NCI-H526 treated with DMSO at 0.1 percent for 48 hours (cell line): ENCODE measurements around the gene TENM3.

ENCODE experiments used
- DNase-seq: peaks from one replicate; lab custom pipeline; 2025; lab: John Stamatoyannopoulos, UW

The TENM3 gene

DNA sequence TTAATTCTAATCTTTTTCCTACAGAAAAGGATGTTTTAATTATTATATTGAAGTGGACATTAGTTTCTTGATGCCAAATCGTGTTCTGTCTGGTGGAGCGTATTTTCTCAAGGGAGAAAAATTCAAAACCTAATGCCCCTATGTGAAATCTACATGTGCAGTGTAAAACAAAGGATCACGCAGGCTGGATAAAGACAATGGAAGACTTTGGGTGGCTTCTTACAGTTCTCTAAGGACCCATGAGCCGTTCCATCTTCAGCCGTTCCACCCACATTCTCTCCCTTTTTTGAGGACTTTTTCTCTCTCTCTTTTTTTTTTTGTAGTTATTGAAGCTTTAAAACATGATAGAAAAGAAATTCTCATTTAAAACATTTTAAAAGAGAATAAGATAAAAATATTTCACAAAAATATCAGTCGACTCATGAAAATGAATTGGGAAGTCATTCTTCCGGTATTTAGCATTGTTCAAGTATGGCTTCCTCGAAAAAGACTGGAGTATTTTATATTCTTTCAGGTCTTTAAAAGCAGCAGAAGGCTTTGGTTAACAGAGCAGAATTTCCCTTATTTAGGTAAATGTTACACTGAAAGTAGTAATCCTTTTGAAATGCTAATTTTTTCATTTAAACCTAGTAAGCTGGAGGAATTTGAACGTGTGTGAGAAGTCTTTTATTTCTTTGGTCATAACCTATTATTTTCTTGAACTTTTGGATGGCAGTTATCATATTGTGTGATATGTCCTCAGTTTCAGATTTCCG, 11.0 kb downstream of the TENM3 start:
- no peak for DNase-seq

DNA sequence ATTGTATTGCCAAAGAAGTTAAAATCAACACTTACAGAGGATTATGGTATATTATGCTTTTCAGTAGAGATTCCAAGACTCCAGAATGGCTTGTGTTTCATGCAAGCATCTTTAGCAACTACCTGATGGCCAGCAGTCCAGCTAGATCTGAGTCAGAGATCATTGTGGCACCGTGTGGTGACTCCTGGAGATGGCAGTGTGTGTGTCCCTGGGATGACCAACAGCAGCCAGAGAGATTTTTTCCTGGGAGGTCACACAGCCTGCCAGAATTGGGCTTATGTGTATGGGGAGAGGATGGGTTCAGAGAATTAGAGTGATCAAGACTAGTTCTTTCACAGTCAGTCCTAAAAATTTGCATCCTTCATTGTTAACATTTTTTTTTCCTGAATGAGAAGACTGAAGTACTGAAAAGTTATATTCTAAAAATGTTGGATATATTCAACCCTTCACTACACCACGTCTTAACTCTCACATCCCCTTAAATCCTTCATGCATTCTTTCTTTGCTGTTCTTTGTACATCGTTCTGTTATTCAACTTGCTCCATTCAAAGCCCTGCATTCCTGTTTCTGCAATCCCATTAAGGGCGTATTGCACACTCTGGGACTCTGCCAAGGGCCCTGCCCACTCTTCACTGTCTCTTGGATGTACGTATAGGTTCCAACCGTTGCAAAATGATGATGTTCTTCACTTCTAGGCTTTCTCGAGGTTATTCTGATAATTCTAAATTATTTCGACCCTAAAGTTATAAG, 12.4 kb downstream of the TENM3 start:
- no peak for DNase-seq

DNA sequence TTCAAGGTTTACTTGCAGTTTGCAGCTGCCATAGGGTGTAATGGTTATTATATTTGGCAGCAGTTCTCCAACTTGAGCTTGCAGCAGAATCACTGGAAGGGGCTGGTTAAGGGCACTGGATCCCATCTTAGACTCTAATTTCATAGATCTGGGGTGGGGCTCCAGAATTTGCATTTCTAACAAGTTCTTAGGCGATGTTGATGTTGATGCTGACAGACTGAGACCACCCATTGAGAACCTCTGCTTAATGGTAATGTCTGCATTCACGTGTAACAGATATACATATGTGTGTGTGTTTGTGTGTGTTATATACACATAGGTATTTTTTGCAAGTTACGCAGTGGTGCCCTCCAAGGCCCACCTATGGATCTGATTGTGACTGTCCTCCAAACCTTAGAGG, 13.8 kb downstream of the TENM3 start:
- DNase-seq: no peak

DNA sequence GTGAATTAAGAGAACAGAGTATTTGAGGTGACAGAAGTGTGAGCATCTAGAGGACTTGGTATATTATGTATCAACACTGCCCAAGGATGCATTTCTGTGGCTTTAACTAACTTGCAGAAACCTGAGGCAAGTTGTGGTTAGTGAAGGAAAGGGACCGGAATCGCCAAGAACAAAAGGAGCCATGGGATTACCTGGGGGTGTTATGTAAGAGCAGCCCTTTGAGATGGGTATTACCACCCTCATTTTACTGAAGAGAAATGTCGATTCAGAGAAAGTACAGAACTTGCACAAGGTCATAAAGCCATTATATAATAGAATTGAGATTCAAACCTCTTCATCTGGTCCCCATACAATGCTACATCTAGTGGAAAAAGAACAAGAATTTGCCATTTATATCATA, 14.3 kb downstream of the TENM3 start:
- DNase-seq: no peak

DNA sequence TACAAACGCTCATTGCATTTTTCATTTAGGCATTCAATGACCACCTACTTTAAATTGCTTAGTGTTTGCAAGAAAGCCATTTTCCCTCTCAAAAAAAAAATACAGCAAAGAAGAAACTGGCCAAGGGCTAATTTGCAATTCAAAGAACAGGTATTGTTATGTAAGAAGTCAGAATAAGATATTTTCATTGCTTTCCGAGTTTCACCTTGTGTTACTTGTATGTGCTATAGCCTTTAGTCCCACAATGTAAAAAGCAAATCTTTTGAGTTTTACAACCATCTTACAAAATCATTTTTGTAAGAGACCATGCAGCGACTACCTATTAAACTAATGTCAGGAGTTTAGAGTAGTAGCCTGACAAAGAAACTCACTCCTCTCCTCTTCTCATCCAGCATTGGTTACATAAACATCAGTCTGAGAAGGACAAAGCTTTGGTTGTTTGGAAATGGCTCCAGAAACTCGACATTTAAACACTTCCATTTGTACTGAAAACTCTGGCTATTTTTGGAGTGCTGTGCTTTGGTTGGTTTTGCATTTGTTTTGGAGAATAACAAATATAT, 15.3 kb downstream of the TENM3 start:
- no peak for DNase-seq

DNA sequence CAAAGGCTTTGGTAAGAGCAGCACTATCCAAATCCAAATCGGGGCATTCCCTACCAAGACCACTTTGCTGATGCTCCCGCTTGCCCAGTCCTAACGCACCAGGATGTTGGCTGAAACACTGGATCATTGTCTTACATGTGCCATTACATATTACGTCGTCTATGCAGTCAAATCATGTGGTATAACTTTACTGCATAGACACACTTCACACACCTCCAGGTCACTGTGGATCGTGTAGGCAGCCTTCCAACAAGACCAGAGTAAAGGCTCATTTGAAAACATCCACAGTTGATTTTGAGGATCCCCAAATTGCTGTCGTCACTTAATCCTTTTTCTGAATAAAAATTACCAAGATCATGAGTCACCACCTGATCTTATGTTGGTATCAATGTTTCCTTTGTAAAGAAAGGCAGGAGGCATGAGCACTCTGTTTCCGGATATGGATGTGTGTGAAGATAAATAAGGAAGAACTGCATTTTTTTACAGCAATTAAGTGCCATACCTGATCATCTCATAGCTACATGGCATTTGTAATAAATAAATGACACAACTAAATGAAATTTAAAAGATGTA, 18.5 kb downstream of the TENM3 start:
- DNase-seq: no peak

DNA sequence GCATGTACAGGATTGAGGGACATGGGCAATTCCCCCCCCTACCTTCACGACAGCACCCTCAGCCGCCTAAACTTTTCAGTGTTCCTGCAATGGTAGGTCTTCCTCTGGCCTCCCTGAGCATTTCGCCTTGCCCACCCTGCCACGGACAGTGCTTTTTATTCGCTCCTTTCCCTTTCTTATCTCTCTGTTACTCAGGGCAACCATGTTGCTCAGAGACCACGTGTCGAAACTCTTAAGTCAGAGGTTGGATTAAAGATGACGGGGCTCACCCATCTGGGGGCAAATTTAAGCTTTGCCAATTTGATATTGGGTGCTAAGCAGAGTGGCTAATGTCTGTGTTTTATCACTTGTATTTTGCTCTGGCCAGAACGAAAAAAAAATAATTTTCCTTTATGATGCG, 20.4 kb downstream of the TENM3 start:
- no peak for DNase-seq

DNA sequence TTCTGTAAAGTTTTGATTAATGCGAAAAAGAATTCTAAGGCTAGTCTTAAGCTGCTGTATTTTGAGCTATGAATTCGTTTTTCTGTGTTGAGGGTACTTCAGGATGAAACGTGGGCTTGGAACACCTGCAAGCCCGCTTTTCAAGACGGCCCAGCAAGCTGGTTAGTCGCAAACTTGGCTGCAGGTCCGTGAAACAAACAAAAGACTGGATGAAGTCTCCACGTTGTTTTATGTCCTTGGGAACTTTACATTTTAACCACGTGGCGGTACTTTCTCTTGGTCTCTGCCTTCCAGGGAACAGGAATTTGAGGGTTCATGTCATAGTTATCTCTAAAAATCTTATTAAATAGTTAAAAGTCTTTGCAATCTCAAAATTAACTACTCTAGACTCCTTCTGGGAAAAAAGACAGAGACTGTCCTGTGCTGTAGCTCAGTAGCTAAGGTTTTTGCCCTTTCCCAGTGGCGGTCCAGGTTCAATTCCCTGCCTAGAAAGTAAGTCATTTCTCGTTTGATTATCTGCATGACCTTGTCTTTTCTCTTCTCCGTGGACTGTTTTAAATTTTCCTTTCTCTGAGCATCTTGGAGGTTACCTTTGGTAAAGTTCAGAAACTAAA, 21.0 kb downstream of the TENM3 start:
- no peak for DNase-seq

DNA sequence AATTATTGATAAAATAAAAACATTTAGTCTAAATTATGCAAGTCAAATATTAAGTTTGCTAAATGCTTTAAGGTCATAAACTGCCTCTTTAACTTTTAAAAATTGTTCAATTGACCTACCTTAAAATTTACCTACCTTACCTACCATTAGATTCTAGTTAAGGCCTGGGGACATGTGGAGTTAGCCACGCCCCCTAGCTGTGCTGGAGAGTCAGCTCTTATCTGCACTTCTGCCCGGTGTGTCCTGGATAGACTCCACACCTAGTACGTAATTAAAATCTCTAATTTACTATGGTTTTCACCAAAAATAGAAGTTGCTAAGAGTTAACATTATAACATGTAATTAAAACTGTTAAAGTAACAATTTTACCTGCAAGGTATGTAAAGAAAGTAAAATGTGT, 22.7 kb downstream of the TENM3 start:
- no peak for DNase-seq

DNA sequence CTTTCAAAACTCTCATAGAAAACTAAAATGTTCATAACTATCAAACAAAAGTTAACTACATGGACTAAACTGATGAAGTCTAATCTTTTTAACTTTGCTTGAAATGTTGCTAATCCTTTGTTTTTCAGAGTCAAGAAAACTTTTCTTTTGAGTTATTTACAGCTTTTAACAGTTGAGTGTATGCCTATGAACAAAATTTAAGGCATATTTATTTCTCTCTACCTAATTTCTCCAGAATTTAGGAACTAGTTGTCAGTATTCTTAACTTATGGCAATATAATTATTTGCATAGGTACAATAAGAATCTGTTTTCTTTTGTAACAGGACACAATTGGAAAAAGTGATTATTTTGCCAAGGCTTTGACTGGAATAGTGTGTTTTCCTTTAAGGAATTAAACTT, 23.8 kb downstream of the TENM3 start:
- DNase-seq: no peak

DNA sequence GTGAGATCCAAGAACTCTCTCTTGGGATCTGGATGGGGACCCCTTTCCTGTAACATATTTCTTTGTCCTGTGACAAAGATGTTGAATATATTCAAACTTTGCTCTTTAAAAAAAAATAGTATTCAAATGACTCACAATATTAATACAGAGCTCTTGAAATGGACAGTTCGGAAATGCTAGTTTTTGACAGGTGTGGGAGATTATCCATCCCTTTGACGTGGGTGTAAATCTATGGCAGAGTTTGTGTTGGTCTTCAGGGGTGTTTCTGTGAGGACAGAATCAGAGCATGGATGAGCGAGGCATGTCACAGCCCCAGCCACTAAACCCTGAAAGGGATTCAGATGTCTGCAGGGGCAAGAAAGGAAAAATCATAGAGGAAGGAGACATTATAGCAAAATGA, 25.8 kb downstream of the TENM3 start:
- no peak for DNase-seq

DNA sequence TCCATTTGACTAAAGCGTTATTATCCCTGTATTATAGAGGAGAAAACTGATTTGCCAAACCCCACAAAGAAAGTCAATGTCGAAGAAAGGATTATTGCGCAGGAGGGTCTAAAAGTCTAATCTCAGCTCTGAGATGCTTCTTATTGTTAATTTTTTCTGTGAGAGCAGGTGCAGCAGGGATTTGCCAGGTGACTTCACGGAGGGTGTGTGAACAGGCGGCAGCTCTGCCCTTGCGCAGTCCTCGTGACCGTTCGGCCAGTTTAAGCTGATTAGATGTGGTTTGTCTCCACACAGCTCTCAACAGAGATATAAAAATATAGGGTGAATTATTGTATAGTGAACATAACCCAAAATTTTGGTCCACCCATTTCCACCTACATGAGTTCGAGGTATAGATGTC, 28.5 kb downstream of the TENM3 start:
- DNase-seq: no peak

DNA sequence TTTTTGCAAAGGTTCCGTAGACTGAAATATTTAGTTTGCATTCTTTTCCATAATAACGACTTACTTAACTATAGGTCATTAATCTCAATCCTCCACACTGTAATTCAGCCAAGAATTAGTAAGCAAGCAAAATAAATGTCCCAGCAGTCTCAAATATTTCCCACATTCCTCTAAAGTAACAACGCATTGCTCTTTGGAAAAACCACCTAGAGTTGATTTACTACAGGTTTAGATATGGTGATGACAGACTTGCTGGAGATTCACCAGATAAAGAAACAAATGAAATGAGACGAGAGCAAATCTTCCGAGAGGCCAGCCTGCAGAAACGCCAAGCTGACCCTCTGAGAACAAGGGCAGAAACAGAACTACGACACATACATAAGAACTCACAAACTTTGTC, 28.9 kb downstream of the TENM3 start:
- DNase-seq: no peak

DNA sequence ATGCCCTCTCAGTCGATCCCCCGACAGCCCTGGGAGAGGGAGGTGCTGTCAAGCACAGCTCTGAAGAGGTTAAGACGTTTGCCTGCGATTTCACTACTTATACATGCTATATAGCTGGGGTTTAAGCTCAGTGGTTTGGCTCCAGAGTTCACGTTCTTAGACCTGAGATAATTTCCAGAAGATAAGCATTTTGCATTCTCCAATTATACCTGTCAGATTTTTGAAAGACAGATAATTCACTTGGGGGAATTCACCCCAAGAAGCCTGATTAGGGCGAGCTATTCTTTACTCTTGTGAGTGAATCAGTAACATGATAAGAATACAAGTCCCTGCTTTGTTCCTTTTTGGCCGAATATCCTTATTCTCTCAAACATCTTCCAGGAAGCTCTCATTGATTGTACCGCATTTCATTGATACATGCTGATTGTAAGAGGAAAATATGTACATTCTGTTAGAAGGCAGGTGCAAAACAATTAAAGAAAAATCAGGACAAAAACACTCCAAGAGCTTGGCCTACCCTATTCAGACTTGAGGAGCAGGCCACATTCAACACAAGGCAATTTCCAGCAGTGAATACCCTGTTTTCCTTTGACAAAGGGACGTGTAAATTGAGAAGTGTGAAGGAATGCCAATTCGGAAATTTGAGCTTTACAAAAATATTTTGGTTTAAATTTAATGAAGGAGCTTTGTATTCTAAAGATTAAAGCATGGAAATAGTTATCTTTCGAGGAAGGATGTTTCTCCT, 30.2 kb downstream of the TENM3 start:
- DNase-seq: no peak

DNA sequence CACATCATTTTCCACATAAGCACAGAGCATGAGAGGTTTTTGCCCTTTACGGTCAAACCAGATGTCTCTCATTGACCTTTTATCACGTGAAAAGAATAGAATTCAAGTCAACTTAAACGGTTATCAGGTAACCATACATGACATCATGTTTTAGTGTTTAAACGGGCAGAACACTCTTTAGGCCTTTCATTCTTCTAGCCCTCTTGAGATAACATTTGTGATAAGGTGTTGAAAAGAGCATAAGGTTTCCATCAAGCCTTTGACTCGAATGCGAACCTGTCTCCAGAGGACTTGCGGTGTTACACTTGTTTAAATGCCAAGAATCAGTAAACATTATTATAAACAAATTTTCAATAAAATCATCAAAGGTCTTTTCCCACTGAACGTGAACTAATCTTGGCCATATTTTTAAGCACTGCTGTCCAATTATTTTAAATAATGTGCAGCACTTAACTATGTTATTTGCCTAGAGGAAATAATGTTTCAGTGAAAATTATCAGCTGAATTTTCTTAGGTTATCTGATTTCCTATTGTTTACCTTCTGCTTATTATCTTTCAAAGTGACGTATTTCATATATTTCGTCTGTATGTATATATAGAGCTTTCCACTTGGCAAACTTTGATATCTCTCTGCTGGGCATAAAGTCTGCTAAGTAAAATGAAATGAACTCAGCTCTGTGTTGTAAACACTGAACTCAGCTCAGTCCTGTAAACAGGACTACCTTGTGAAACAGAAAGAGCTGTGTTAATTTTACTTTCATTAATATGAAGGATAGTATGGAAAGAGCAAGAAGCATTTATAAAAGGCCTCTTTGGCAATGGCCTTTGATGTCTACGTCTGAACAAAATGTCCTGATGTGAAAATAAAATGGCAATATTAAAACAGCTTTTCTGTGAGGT, 33.3 kb downstream of the TENM3 start:
- DNase-seq: no peak

DNA sequence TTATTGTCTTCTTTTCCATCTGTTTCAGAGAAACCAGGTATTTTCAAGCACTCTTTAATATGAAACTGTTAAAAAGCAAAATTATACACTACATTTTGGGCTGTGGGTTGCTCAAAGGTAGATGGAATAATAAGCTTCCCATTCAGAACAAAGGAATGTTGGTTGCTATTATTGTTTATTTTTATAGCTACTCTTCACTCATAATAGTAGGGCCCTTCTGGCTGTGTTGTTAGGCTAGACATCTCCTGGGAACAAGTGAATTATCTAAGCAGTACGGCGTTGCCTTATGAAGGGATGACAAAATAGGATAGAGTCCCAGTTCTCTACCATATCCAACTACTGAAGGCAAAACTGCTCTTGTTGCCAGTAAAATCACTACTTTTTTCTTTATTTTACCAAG, 34.2 kb downstream of the TENM3 start:
- DNase-seq: no peak

DNA sequence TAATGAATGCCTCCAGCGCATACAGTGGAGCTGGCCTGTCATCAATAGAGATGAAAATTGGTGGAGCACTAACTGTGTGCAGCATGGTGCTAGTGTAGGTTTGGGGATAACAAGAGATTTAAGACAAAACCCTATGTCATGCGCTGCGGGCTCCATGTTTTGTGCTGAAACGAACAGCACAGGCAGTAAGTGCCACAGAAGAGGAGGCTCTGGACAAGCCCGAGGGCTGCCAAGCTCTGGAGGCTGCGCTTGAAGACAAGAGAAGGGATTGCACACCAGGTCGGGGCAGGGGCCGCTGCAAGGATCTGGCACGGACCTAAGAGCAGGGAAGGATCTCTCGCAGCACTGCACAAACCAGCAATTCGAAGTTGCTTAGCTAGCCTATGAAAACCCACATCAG, 35.5 kb downstream of the TENM3 start:
- DNase-seq: no peak

DNA sequence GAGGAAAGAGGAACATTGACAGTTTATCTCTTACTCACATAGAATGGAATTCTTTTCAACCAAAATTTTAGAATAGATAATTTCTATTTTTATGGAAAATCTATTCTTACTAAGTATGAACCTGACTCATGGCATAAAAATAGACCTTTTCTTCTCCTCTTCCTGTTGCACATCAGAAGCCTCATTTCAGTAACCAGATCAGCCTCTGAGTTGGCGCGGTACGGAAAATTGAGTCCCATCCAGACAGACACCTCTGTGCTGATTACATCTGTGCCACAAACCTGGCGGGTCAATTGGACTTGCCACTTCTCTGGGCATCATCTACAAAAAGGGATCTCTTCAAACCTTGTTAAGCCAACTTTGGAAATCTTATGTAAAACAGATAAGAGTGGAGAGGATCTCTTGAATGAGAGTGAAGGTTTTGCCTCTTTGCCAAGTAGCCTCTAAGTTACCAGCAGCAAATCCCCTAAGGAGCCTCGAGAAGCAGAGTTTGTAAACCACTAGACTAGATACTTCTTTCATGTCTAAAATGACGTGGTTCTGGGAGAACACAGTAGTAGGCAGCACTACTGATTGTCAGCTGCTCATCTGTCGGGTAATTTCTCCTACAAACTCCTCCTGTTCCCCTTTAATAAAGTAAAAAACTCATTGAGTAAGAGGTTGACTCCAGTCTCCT, 37.4 kb downstream of the TENM3 start:
- DNase-seq: no peak

DNA sequence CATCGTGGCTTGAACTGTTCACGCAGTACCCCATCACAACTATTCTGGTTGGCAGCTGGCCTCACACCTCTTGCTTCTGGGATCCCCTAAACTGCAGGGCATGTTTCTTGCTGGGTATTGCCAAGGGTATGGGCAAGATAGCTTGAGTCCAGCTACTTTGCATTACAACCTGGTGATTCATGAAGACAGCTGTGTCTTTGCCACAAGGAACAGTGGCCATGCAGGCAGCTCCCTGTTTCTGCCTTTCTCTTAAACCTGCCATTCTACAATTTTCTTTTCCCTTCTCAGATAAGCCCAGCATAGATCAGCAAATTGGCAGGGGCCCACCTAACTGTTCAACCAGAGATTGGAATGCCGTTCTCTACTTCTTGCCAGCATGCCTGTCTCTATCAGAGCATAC, 42.8 kb downstream of the TENM3 start:
- DNase-seq: no peak

DNA sequence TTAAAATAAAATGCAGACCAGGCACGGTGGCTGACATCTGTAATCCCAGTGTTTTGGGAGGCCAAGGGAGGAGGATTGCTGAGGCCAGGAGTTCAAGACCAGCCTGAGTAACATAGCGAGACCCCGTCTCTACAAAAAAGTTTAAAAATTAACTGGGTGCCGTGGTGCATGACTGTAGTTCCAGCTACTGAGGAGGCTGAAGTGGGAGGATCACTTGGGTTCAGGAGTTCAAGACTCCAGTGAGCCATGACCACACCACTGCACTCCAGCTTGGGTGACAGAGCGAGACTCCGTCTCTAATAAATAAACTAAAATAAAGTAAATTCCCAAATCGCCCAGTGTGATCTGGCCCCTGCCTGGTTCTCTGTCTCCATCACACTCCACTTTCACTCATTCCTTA, 43.7 kb downstream of the TENM3 start:
- DNase-seq: no peak
